ENCODE results near the gene UST.
"Not testable (repeated sequence)": the region's sequence is repeated elsewhere in the genome, so short reads cannot be mapped to it uniquely, and the experiment has no call there.

Gene UST

GRCh38 chr6:149003560-149003959 is 256.7 kb downstream of the UST start:
- Mint-ChIP-seq H3K4me1 (ENCODE audit: low read depth) (peaks cover 19% of the 10 kb centered on the region), H3K9me3 (no peaks in the 10 kb centered on the region), H3K4me3 (no peak overlapping the region), H3K27me3 (peaks cover 3% of the 10 kb centered on the region), H3K36me3 (ENCODE audit: low read depth) (peaks cover 8% of the 10 kb centered on the region), H3K27ac (no peak overlapping the region)
- intact Hi-C loops (cut with micrococcal nuclease) = no loop called here

DNA sequence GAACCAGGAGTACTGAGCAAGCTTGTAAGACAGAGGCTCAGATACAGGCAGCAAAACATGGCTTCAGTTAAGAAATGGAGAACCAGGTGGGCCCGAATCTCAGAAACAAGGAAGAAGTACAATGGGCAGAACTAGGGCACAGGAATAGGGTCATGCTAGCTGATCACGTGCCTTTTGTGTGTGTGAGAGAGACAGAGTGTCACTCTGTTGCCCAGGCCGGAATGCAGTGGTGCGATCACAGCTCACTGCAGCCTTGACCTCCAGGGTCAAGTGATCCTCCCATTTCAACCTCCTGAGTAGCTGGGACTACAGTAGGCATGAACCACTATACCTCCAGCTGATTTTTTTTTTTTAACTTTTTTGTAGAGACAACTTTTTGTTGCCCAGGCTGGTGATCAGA is 257.8 kb downstream of the UST start:
- H3K9me3 Mint-ChIP-seq = no peaks in the 10 kb centered on the region
- peaks cover 3% of the 10 kb centered on the region for H3K27me3 Mint-ChIP-seq
- H3K4me1 Mint-ChIP-seq (ENCODE audit: low read depth) = peaks cover 15% of the 10 kb centered on the region
- intact Hi-C loops (cut with micrococcal nuclease) = no loop called here
- peaks cover 8% of the 10 kb centered on the region for H3K36me3 Mint-ChIP-seq (ENCODE audit: low read depth)
- no peak overlapping the region for H3K27ac Mint-ChIP-seq
- no peak overlapping the region for H3K4me3 Mint-ChIP-seq

DNA sequence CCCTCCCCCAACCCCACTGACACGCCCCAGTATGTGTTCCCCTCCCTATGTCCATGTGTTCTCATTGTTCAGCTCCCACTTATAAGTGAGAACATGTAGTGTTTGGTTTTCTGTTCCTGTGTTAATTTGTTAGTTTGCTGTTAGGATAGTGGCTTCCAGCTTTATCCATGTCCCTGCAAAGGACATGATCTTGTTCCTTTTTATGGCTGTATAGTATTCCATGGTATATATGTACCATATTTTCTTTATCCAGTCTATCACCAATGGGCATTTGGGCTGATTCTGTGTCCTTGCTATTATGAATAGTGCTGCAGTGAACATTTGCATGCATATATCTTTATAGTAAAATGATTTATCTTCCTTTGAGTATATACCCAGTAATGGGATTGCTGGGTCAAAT is 259.4 kb downstream of the UST start:
- H3K9me3 Mint-ChIP-seq; intact Hi-C loops (cut with micrococcal nuclease); H3K4me1 Mint-ChIP-seq (ENCODE audit: low read depth); H3K27me3 Mint-ChIP-seq; H3K27ac Mint-ChIP-seq; H3K36me3 Mint-ChIP-seq (ENCODE audit: low read depth); H3K4me3 Mint-ChIP-seq: not testable (repeated sequence)

- H3K27ac Mint-ChIP-seq = no peak overlapping the region
- H3K36me3 Mint-ChIP-seq (ENCODE audit: low read depth) = peaks cover 4% of the 10 kb centered on the region
- no peaks in the 10 kb centered on the region for H3K4me1 Mint-ChIP-seq (ENCODE audit: low read depth)
- intact Hi-C loops (cut with micrococcal nuclease) = no loop called here
- no peaks in the 10 kb centered on the region for H3K9me3 Mint-ChIP-seq
- H3K27me3 Mint-ChIP-seq = peaks cover 5% of the 10 kb centered on the region
- no peak overlapping the region for H3K4me3 Mint-ChIP-seq
Observed at GRCh38 chr6:149006671-149007070, 259.8 kb downstream of the UST start.

DNA sequence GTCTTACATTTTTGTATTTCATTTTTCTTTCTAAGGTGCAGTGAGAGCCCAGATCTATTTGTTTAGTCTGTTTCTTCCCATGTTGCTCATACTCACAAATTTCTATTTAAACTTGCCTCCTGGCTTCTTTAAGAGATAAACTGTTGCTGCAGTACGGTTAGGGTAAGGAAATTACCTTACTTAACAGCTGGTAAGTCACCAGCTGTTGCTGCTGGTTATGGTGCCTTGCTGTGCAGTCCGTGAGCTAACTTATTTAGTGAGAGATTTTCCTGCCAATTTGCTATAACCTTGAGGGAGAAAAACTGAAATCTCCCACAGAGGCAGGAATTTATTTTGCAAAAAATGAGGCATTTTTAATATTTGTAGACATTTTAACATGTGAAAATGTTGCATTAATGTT is 261.0 kb downstream of the UST start:
- no peaks in the 10 kb centered on the region for H3K36me3 Mint-ChIP-seq (ENCODE audit: low read depth)
- intact Hi-C loops (cut with micrococcal nuclease) = no loop called here
- H3K9me3 Mint-ChIP-seq = no peaks in the 10 kb centered on the region
- H3K27ac Mint-ChIP-seq = no peak overlapping the region
- no peaks in the 10 kb centered on the region for H3K4me1 Mint-ChIP-seq (ENCODE audit: low read depth)
- no peak overlapping the region for H3K4me3 Mint-ChIP-seq
- H3K27me3 Mint-ChIP-seq = peaks cover 6% of the 10 kb centered on the region

DNA sequence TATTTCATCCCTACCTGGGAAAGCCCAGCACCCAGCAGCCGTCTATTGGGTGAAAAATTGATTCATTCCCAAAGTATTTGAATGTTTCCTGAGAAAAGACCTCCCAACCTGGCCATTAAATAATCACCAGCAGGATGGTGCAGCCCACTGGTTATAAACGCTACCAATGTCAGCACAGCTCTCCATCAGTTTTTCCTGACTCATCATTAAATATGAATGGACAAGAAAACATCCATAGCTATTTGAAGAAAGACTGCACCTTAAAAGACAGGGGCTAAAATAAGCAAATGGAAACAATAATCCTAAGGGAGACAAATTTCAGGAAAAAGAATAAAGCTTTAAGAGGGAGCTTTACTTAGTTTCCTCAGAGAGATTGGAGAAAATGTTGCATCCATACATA is 261.9 kb downstream of the UST start:
- no peak overlapping the region for H3K27ac Mint-ChIP-seq
- H3K4me1 Mint-ChIP-seq (ENCODE audit: low read depth) = no peaks in the 10 kb centered on the region
- no peak overlapping the region for H3K4me3 Mint-ChIP-seq
- intact Hi-C loops (cut with micrococcal nuclease) = no loop called here
- H3K27me3 Mint-ChIP-seq = peaks cover 6% of the 10 kb centered on the region
- no peaks in the 10 kb centered on the region for H3K36me3 Mint-ChIP-seq (ENCODE audit: low read depth)
- no peaks in the 10 kb centered on the region for H3K9me3 Mint-ChIP-seq

- Mint-ChIP-seq H3K9me3 (no peaks in the 10 kb centered on the region), H3K4me1 (ENCODE audit: low read depth) (peaks cover 27% of the 10 kb centered on the region), H3K27ac (no peak overlapping the region), H3K27me3 (peaks cover 8% of the 10 kb centered on the region), H3K4me3 (no peak overlapping the region), H3K36me3 (ENCODE audit: low read depth) (no peaks in the 10 kb centered on the region)
- intact Hi-C loops (cut with micrococcal nuclease) = no loop called here
Observed at GRCh38 chr6:149012040-149012545, 265.3 kb downstream of the UST start.

DNA sequence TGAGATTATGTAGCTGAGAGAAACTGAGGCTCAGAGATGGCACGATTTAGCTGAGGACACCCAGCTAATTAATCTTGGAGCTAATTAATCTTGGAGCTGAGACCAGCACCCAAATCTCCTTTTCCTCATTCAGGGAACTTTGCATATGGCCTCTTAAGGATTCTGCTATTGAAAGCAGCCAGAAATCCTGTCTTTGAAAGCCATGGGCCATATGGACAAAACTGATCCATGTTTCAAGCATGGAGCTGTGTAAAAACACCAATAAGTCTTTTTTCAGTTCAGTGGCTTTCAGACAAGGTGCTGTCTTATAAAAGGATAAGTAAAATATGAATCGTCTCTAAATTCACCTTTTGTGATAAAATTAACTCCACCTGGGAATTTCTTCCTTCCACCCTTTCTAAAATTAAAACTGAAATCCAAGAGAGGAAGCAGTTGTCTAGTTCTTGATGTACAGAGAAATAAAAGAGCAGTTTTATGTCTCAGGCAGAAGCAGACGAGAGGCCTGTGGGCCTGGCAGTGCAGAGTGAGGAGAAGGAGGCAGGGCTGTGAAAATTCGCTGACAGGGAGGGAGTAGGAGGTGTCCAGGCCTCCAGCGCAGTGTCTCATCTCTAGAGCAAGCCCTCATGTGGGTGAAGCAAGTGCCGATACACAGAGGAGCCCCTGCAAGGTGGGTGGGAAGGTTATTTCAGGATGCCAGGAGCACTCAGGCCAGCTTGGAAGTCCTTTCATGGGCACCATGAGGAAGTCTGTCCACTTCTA is 266.9 kb downstream of the UST start:
- H3K4me1 Mint-ChIP-seq (ENCODE audit: low read depth) = peaks cover 27% of the 10 kb centered on the region
- intact Hi-C loops (cut with micrococcal nuclease) = no loop called here
- no peak overlapping the region for H3K4me3 Mint-ChIP-seq
- no peaks in the 10 kb centered on the region for H3K36me3 Mint-ChIP-seq (ENCODE audit: low read depth)
- H3K27me3 Mint-ChIP-seq = peaks cover 5% of the 10 kb centered on the region
- no peak overlapping the region for H3K27ac Mint-ChIP-seq
- no peaks in the 10 kb centered on the region for H3K9me3 Mint-ChIP-seq

DNA sequence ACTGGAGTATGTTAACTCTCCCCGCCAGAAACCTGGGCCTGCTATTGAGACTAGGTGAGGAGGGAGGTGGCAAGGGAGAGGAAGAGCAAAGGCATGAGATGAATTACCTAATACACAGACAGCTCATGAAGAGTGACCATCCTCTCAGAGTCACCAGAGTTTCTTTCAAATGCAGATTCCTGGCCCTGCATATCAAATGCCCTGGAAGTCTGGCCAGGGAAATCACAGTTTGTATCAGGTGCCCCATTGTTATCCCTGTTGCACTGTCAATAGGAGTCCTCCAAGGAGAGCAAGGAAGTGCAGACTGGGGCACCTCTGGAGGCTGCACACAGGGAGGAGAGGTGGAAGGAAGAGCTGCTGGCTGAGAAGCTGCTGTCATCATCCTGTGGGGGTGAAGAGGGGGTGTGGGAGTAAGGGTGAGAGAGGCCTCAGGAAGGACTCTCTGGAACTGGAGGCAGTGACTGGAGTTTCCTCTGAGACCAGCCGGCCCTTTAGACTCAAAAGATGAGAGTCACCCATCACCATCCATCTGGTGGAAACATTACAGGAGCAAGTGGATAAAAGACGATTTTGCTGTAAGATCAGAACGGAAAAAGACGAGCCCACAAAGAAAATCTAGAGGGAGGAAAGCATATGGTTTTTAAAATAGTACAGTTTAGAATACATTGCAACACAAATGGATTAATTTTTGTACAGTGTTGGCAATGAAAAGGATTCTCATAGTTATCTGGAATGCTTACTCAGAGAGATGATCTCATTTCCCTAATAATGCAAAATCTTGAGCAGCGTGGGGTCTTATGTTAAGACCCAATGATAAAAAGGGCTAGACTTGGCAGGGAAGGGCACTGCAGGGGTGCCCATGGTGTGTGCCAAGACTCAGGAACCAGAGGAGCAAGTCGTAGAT is 268.1 kb downstream of the UST start:
- no peaks in the 10 kb centered on the region for H3K36me3 Mint-ChIP-seq (ENCODE audit: low read depth)
- H3K4me1 Mint-ChIP-seq (ENCODE audit: low read depth) = peaks cover 27% of the 10 kb centered on the region
- no peak overlapping the region for H3K4me3 Mint-ChIP-seq
- no peak overlapping the region for H3K27ac Mint-ChIP-seq
- intact Hi-C loops (cut with micrococcal nuclease) = no loop called here
- peaks cover 5% of the 10 kb centered on the region for H3K27me3 Mint-ChIP-seq
- no peaks in the 10 kb centered on the region for H3K9me3 Mint-ChIP-seq

DNA sequence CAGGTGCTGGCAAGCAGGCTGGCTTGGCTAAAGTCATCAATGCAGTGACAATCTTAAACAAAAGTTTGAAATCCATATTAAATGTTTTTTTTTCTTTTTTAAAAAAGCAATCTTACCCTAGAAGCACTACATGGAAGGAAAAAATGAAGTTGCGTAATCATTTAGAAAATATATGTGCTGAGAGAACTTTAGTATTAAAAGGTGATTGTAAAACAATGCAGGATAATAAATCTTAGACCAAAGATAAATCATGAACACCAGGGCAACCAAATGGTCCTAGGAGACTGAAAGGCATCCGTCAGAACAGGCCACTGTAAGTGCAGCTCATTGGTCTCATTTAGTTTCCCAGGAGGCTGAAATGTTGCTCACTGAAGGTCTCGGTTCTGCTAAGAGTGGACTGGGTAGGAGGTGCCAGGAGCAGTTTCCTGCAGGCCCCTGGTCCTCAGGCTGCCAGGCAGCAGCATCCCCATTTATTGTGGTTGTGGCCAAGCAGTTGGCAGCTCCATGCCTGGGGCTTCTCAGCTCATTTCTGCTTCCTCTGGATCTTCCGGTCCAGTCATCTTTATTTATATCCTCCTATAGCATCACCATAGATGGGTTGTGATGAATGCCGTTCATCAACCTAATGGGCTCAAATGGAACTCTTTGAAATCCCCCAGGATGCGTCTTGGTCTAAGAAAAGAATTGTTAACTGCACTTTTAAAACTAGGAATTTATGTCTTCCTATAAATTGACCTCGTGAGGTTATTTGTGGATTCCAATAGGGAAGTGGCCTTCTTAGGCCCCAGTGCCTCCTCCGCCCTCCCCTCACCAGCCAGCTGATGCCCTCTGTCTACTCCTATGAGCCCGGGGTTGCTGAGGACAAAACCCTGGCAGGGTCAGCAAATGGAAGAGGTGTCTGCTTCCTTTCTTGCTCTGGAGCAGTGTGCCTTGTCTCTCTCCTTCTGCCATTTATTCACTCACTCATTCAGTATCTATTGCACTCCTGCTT is 269.0 kb downstream of the UST start:
- Mint-ChIP-seq H3K27ac (no peak overlapping the region), H3K27me3 (peaks cover 5% of the 10 kb centered on the region), H3K4me3 (no peak overlapping the region), H3K36me3 (ENCODE audit: low read depth) (no peaks in the 10 kb centered on the region), H3K4me1 (ENCODE audit: low read depth) (peaks cover 27% of the 10 kb centered on the region), H3K9me3 (no peaks in the 10 kb centered on the region)
- intact Hi-C loops (cut with micrococcal nuclease) = no loop called here

GRCh38 chr6:149016716-149017115 is 269.9 kb downstream of the UST start:
- H3K27ac Mint-ChIP-seq = no peak overlapping the region
- no peaks in the 10 kb centered on the region for H3K9me3 Mint-ChIP-seq
- H3K36me3 Mint-ChIP-seq (ENCODE audit: low read depth) = no peaks in the 10 kb centered on the region
- peaks cover 2% of the 10 kb centered on the region for H3K27me3 Mint-ChIP-seq
- no peak overlapping the region for H3K4me3 Mint-ChIP-seq
- H3K4me1 Mint-ChIP-seq (ENCODE audit: low read depth) = peaks cover 27% of the 10 kb centered on the region
- intact Hi-C loops (cut with micrococcal nuclease) = no loop called here

DNA sequence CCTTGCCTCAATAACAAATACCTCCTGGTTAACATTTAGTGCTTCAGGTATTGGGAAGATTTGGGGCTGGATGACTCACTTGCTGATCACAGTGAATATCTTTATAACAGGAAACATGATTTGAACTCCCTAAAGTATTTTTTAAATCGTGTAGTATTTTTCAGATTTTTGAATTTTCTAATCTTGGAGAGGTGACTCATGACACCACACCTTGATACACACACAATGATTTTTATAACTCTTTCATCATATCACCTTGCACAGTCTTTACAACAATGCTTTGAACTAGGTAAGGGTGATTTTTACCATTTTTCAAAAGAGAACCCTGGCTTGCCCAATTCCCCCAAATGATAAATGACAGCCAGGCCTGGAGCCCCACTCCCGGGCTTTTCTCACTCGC is 273.5 kb downstream of the UST start:
- Mint-ChIP-seq H3K27ac (no peak overlapping the region), H3K36me3 (ENCODE audit: low read depth) (peaks cover 6% of the 10 kb centered on the region), H3K9me3 (no peaks in the 10 kb centered on the region), H3K4me1 (ENCODE audit: low read depth) (peaks cover 12% of the 10 kb centered on the region), H3K4me3 (no peak overlapping the region), H3K27me3 (no peaks in the 10 kb centered on the region)
- intact Hi-C loops (cut with micrococcal nuclease) = loop anchor here (10.0 kb wide), 1 partner anchor 446 kb away; no protein-coding TSS in a partner anchor

GRCh38 chr6:149024361-149024760 is 277.5 kb downstream of the UST start:
- H3K4me3 Mint-ChIP-seq = no peak overlapping the region
- intact Hi-C loops (cut with micrococcal nuclease) = loop anchor here (10.0 kb wide), 1 partner anchor 450 kb away; no protein-coding TSS in a partner anchor
- no peak overlapping the region for H3K27ac Mint-ChIP-seq

More at GRCh38 chr6:149024361-149024760, 277.5 kb downstream of the UST start:
- no peaks in the 10 kb centered on the region for H3K27me3 Mint-ChIP-seq
- H3K36me3 Mint-ChIP-seq (ENCODE audit: low read depth) = peaks cover 6% of the 10 kb centered on the region
- H3K9me3 Mint-ChIP-seq = no peaks in the 10 kb centered on the region
- peaks cover 5% of the 10 kb centered on the region for H3K4me1 Mint-ChIP-seq (ENCODE audit: low read depth)

Data from dendritic cell treated with granulocyte-macrophage colony-stimulating factor and Interleukin-4, amounts not matched to agents 40 ng/mL and 50 ng/mL, for 4 days (primary cell).